GM19468 (cell line): ENCODE data around the gene LRRC2.
"Not testable (repeated sequence)": the region's sequence is repeated elsewhere in the genome, so short reads cannot be mapped to it uniquely, and the experiment has no call there.

Experiments
- ATAC-seq: cut with Tn5 transposase; IDR thresholded peaks from one replicate; pipeline ENCODE4 v1.9.1; 2021; ENCODE audit warnings: mild to moderate bottlenecking, moderate library complexity, moderate number of reproducible peaks; ENCODE audit not compliant: unreplicated experiment; ENCODE audit errors: extremely low read depth

Gene LRRC2, protein sequence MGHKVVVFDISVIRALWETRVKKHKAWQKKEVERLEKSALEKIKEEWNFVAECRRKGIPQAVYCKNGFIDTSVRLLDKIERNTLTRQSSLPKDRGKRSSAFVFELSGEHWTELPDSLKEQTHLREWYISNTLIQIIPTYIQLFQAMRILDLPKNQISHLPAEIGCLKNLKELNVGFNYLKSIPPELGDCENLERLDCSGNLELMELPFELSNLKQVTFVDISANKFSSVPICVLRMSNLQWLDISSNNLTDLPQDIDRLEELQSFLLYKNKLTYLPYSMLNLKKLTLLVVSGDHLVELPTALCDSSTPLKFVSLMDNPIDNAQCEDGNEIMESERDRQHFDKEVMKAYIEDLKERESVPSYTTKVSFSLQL

DNA sequence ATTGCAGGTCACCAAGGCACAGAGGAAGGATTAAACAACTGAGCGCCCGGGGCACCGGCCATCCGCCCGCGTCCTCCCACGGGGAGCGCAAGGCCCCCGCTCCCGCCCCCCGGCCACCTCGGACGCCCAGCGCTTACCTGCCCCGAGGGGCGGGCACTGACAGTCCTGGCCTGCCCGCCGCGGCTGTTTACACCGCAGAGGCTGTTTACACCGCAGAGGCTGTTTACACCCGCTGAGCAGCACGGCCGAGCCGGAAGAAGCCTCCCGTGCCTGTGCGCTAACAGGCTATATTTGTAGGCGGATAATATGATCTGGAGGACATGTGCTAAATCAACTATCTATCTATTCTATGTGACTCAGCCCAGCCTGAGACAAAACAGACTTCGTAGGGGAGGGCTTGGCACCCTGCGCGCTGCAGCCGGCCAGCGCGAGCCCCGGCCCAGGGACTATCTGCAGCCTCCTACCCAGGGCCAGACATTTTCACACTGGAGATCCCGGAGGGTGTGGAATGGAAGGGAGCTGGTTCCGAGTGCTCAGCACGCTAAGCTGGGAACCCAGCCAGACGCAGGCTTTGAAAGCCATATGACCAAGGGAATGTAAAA lies at the start of gene LRRC2:
TSS of gene LRRC2 (minus strand) at position 263 of the 602 bp plus-strand sequence. CDS start 14,711 bp downstream, outside the sequence.
- no peak for ATAC-seq

GRCh38 chr3:46615050-46615775 lies 49.1 kb upstream of the LRRC2 start:
- ATAC-seq = no peak

DNA sequence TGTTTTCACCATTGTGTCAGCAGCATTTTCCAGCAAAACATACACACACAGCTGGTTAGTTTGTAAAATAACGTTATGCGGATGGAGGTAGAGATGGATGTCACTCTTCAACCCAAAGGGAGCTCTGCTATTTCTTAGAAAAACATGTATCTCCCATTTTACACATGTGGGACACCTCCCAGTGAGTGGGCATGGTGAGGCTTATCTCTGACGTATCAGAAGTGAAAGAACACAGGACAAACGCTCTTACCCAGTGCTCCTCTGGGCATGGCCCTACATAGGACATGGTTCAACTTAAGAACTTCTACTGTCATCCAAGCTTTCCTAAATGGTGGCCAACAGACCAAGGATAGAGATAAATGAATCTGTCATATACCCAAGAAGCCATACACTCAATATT lies 48.3 kb upstream of the LRRC2 start:
- ATAC-seq = no peak

DNA sequence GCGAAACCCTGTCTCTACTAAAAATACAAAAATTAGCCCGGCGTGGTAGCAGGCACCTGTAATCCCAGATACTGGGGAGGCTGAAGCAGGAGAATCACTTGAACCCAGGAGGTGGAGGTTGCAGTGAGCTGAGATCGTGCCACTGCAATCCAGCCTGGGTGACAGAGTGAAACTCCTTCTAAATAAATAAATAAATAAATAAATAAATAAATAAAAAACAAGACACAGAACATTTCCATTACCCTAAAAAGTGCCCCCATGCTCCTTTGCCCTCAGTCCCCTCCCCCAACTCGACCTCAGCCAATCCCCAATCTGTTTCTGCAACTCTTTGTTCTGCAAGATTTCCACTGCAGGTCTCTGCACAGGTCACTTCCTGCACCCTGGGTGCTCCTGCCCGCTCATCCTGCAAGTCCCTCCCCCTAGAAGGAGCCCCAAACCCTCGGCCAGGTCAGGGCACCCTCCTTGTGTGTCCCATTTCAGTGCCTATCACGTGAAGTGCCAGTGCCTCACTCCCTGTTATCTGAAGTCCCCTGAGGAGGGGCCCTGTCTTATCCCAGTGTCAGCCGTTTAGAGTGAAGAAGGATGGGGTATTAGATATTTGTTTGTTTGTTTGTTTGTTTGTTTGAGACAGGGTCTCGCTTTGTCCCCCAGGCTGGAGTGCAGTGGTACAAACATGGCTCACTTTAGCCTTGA lies 47.4 kb upstream of the LRRC2 start:
- ATAC-seq = no peak

- no peak for ATAC-seq
Measured at GRCh38 chr3:46612324-46612723, 46.2 kb upstream of the LRRC2 start, which contains the start of gene FAM240A. Gene FAM240A, plus strand, starts transcription at chr3:46612525. Its CDS starts 159 bp downstream, at chr3:46612684.

- ATAC-seq = no peak
Measured at GRCh38 chr3:46609944-46610722, 44.0 kb upstream of the LRRC2 start.

- no peak for ATAC-seq
Measured at GRCh38 chr3:46609212-46609721, 43.2 kb upstream of the LRRC2 start.

- no peak for ATAC-seq
Measured at GRCh38 chr3:46607603-46608028, 41.5 kb upstream of the LRRC2 start.

- ATAC-seq = no peak
Measured at GRCh38 chr3:46604127-46604526, 38.0 kb upstream of the LRRC2 start.

DNA sequence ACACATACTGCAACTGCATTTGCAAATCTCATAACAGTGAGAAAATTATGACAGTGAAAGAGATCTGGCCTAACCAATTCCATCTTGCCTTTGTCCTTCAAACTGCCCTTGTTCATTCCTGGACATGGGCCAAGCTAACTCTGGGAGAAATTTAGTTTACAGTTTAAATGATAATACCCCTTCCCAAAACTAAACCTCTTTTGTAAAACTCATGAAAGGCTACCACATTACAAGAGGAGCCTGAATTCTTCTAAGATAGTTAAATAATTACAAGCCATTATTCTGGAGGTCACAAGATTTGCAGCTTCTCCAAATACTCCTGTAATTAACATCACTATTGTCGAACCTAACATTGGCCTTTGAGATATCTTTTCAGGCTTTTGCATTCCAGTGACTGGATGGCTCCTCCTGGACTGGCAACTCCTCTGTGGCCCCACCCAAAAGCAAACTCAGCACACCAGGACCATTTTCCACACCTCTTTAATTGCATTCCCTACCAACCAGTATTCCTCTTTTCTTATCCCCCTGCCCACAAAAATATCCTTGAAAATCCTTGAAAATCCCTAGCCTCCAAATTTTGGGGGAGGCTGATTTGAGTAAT lies 37.4 kb upstream of the LRRC2 start:
- no peak for ATAC-seq

GRCh38 chr3:46599590-46599989 lies 33.5 kb upstream of the LRRC2 start:
- ATAC-seq = no peak

DNA sequence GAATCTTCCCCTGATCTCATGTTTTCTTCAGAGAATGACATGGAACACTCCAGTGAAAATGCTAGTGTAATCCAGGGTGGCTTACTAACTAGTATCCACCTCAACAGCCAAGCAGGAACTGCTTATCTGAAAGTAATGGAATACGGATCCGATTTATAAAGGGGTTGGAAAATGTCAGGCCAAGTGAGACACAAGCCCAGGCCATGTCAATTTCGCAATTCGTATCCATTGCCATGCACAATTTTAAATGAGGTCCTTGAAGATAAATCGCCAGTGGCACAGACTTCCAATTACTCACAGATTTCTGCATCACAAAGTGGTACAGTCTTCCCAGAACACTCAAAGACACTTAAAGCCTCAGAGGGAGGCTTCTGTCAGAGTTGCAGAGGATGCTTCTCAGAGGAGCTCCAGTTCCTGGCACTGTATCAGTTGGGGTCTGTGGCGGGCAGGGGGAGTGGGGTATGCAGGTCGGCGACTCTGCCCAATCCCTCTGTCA lies 29.8 kb upstream of the LRRC2 start:
- no peak for ATAC-seq

DNA sequence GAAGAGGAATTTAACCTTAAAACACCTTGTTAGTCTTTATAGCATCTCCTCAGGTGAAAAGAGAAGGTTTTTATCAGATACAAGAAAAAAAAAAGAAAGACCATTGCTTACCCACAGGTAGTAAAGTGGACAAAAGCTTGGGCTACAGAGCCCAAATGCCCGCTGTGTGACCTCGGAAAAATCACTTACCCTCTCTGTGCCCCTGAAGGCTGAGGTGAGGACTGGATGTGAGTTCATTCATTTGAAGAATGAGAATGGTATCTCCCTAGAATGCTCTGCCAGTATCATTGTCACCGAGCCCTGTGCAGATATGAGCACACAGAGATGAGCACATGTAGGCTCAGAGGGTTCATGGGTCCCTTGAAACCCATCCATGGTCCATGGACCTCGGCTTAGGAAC lies 28.6 kb upstream of the LRRC2 start:
- no peak for ATAC-seq

DNA sequence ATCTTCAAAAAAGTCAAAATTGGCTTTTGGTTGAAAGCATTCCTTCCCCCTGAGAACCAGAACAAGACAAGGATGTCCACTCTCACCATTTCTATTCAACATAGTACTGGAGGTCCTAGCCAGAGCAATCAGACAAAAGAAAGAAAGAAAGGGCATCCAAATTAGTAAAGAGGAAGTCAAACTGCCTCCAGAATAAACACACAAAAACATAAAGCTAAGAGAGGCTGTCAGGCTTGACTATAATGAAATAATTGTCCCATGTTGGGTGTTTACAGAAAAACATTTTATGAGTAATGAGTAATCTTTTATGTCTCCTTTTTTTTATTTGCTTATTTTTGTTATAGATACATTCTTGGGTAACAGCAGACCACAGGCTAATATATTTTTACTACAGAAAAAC lies 27.9 kb upstream of the LRRC2 start:
- ATAC-seq = no peak

- no peak for ATAC-seq
Measured at GRCh38 chr3:46593274-46593862, 27.3 kb upstream of the LRRC2 start.

- ATAC-seq = not testable (repeated sequence)
Measured at GRCh38 chr3:46587268-46587667, 21.2 kb upstream of the LRRC2 start.

- ATAC-seq = no peak
Measured at GRCh38 chr3:46586738-46587246, 20.7 kb upstream of the LRRC2 start.
